Neural progenitor cell (in vitro differentiated cells): ENCODE data around the gene KCNAB1. TPM values are rescaled to one million over a fixed set of nuclear protein-coding genes. Genes with fewer than 3 reads are reported as not detected.
A peak's percentile ranks its signal among the peaks of the same experiment; 100 is the strongest.

Experiments
- DNase-seq: peaks from one replicate; pipeline ENCODE4 v3.0.0-alpha.2; 2016; ENCODE audit warnings: low spot score
- H2AFZ ChIP-seq: fragments of 200-600 bp; sonication (generic); replicated peaks from 2 replicates; pipeline ENCODE4 v1.6.1; 2016; ENCODE audit warnings: antibody characterized with exemption
- H3F3A ChIP-seq: fragments of 200-600 bp; sonication (generic); 2 replicates; pipeline ENCODE4 v1.6.1; 2016; ENCODE audit warnings: antibody characterized with exemption, low read depth
- H3K27ac ChIP-seq: fragments of 200-600 bp; sonication (generic); 2 replicates; pipeline ENCODE4 v1.5.1; 2016; ENCODE audit warnings: mild to moderate bottlenecking
- H3K27me3 ChIP-seq: fragments of 200-600 bp; sonication (generic); 2 replicates; pipeline ENCODE4 v1.6.1; 2016; ENCODE audit warnings: mild to moderate bottlenecking, moderate library complexity
- H3K36me3 ChIP-seq: fragments of 200-600 bp; sonication (generic); 2 replicates; pipeline ENCODE4 v1.5.1; 2016
- H3K4me1 ChIP-seq: fragments of 200-600 bp; sonication (generic); 2 replicates; pipeline ENCODE4 v1.6.1; 2016; ENCODE audit warnings: mixed run types
- H3K4me2 ChIP-seq: fragments of 200-600 bp; sonication (generic); 2 replicates; pipeline ENCODE4 v1.6.1; 2016
- H3K4me3 ChIP-seq: fragments of 200-600 bp; sonication (generic); 2 replicates; pipeline ENCODE4 v1.5.1; 2016
- H3K79me2 ChIP-seq: fragments of 200-600 bp; sonication (generic); 2 replicates; pipeline ENCODE4 v1.6.1; 2016; ENCODE audit warnings: low read depth
- H3K9ac ChIP-seq: fragments of 200-600 bp; sonication (generic); 2 replicates; pipeline ENCODE4 v1.6.1; 2016
- H3K9me3 ChIP-seq: fragments of 200-600 bp; sonication (generic); 2 replicates; pipeline ENCODE4 v1.5.1; 2016; ENCODE audit warnings: low read depth
- H4K20me1 ChIP-seq: fragments of 200-600 bp; sonication (generic); 2 replicates; pipeline ENCODE4 v1.6.1; 2016; ENCODE audit warnings: low read depth
- H3K27ac Mint-ChIP-seq: 3 replicates; pipeline ENCODE4 v1.8.0; 2021; ENCODE audit warnings: mixed read lengths
- H3K27me3 Mint-ChIP-seq: 2 replicates; pipeline ENCODE4 v1.8.0; 2022; ENCODE audit warnings: low read depth, mild to moderate bottlenecking, inconsistent platforms, moderate library complexity, mixed read lengths; ENCODE audit not compliant: insufficient read depth
- H3K36me3 Mint-ChIP-seq: 3 replicates; pipeline ENCODE4 v1.8.0; 2021; ENCODE audit warnings: mixed read lengths
- H3K4me1 Mint-ChIP-seq: 3 replicates; pipeline ENCODE4 v1.8.0; 2021; ENCODE audit warnings: mixed read lengths
- H3K4me3 Mint-ChIP-seq: 3 replicates; pipeline ENCODE4 v1.8.0; 2021; ENCODE audit warnings: mild to moderate bottlenecking, moderate library complexity, mixed read lengths
- H3K9me3 Mint-ChIP-seq: 3 replicates; pipeline ENCODE4 v1.8.0; 2020; ENCODE audit warnings: mixed read lengths
- CTCF ChIP-seq: fragments of 200-600 bp; sonication (generic); IDR thresholded peaks from 2 replicates; pipeline ENCODE4 v1.5.1; 2017; ENCODE audit warnings: antibody characterized with exemption, mild to moderate bottlenecking
- EZH2 ChIP-seq: fragments of 200-600 bp; sonication (generic); IDR thresholded peaks from 2 replicates; pipeline ENCODE4 v1.6.1; 2017; ENCODE audit warnings: antibody characterized with exemption, mild to moderate bottlenecking, moderate library complexity
- EZH2phosphoT487 ChIP-seq: fragments of 200-600 bp; sonication (generic); IDR thresholded peaks from 2 replicates; pipeline ENCODE4 v1.6.1; 2017; ENCODE audit warnings: antibody characterized with exemption
- total RNA-seq: library from RNA; depleted of rRNA; stranded (reverse); fragments of >200 nt; gene quantifications from 2 replicates; pipeline ENCODE4 v1.2.3, GENCODE V29; 2015; ENCODE audit warnings: low replicate concordance

The KCNAB1 gene
- total RNA-seq, 1 donor from 2014 or later = 0.24 TPM

GRCh38 chr3:156290924-156291271, 170.5 kb downstream of the KCNAB1 start:
- H3K36me3 Mint-ChIP-seq = no peaks in the 10 kb centered on the region
- H3K36me3 ChIP-seq = no peaks in the 10 kb centered on the region
- no peak overlapping the region for H3K27ac Mint-ChIP-seq
- no peaks in the 10 kb centered on the region for H3K79me2 ChIP-seq
- no peak overlapping the region for H3K27ac ChIP-seq
- peak overlapping the region; percentile 50 for H3K4me3 ChIP-seq
- H4K20me1 ChIP-seq = no peaks in the 10 kb centered on the region
- H3K27me3 Mint-ChIP-seq = peaks cover 34% of the 10 kb centered on the region
- no peak overlapping the region for H3K9ac ChIP-seq
- H3K4me2 ChIP-seq = peak overlapping the region; percentile 83
- peaks cover 72% of the 10 kb centered on the region for H3K27me3 ChIP-seq
- peaks cover 9% of the 10 kb centered on the region for H3K4me1 Mint-ChIP-seq
- DNase-seq = no peak
- H3K9me3 ChIP-seq = no peaks in the 10 kb centered on the region
- TF ChIP-seq EZH2 = no peak
- TF ChIP-seq CTCF = no peak
- TF ChIP-seq EZH2phosphoT487 = no peak
- H3K4me3 Mint-ChIP-seq = peak overlapping the region; percentile 83
- peaks cover 3% of the 10 kb centered on the region for H3K4me1 ChIP-seq
- H2AFZ ChIP-seq = peak overlapping the region; percentile 97
- no peaks in the 10 kb centered on the region for H3F3A ChIP-seq
- H3K9me3 Mint-ChIP-seq = no peaks in the 10 kb centered on the region

- TF ChIP-seq EZH2phosphoT487 = no peak
- peak; percentile 80 for TF ChIP-seq EZH2
- TF ChIP-seq CTCF = no peak
- H3K27ac ChIP-seq = no peak overlapping the region
- H4K20me1 ChIP-seq = no peaks in the 10 kb centered on the region
- H3K79me2 ChIP-seq = no peaks in the 10 kb centered on the region
- H3K27ac Mint-ChIP-seq = no peak overlapping the region
- no peaks in the 10 kb centered on the region for H3K9me3 ChIP-seq
- peaks cover 72% of the 10 kb centered on the region for H3K27me3 ChIP-seq
- DNase-seq = peak; percentile 76
- H3K4me1 ChIP-seq = peaks cover 3% of the 10 kb centered on the region
- H3K27me3 Mint-ChIP-seq = peaks cover 34% of the 10 kb centered on the region
- H3K4me3 Mint-ChIP-seq = peak overlapping the region; percentile 83
- no peaks in the 10 kb centered on the region for H3F3A ChIP-seq
- H3K36me3 ChIP-seq = no peaks in the 10 kb centered on the region
- H3K4me3 ChIP-seq = peak overlapping the region; percentile 50
- peak overlapping the region; percentile 83 for H3K4me2 ChIP-seq
- H3K36me3 Mint-ChIP-seq = no peaks in the 10 kb centered on the region
- H3K9ac ChIP-seq = no peak overlapping the region
- peaks cover 9% of the 10 kb centered on the region for H3K4me1 Mint-ChIP-seq
- H2AFZ ChIP-seq = peak overlapping the region; percentile 97
- no peaks in the 10 kb centered on the region for H3K9me3 Mint-ChIP-seq
Observed at GRCh38 chr3:156291272-156292123, 171.1 kb downstream of the KCNAB1 start.

GRCh38 chr3:156293566-156293965, 173.2 kb downstream of the KCNAB1 start:
- H3K27me3 ChIP-seq = peaks cover 69% of the 10 kb centered on the region
- no peaks in the 10 kb centered on the region for H3K79me2 ChIP-seq

More at GRCh38 chr3:156293566-156293965, 173.2 kb downstream of the KCNAB1 start:
- Mint-ChIP-seq H3K4me1 (peaks cover 9% of the 10 kb centered on the region), H3K4me3 (no peak overlapping the region), H3K36me3 (no peaks in the 10 kb centered on the region), H3K9me3 (no peaks in the 10 kb centered on the region), H3K27ac (no peak overlapping the region), H3K27me3 (peaks cover 34% of the 10 kb centered on the region)
- Histone ChIP-seq H3F3A (no peaks in the 10 kb centered on the region), H3K9me3 (no peaks in the 10 kb centered on the region), H3K36me3 (no peaks in the 10 kb centered on the region), H4K20me1 (no peaks in the 10 kb centered on the region), H3K4me1 (peaks cover 3% of the 10 kb centered on the region), H3K27ac (no peak overlapping the region), H3K4me3 (no peak overlapping the region), H3K4me2 (no peak overlapping the region), H2AFZ (no peak overlapping the region), H3K9ac (no peak overlapping the region)
- no peak for DNase-seq
- TF ChIP-seq EZH2phosphoT487 = no peak
- no peak for TF ChIP-seq EZH2
- no peak for TF ChIP-seq CTCF
